ENCODE data around the gene FYN. TPM values are rescaled to one million over a fixed set of nuclear protein-coding genes. Genes with fewer than 3 reads are reported as not detected.
A peak's percentile ranks its signal among the peaks of the same experiment; 100 is the strongest.

The FYN gene
- total RNA-seq, 1 experiment from 2014 or later, result 18.5 TPM

GRCh38 chr6:111805511-111806164, 67.6 kb downstream of the FYN start:
- Histone ChIP-seq H4K20me1 (ENCODE audit: insufficient read depth) (no peaks in the 10 kb centered on the region), H3K9me3 (ENCODE audit: control insufficient read depth in 1 of 2, insufficient read depth in 1 of 2, low read depth in 1 of 2, low read length in 2 of 2) (no peaks in the 10 kb centered on the region), H3K79me2 (ENCODE audit: insufficient read depth, low read length) (no peaks in the 10 kb centered on the region), H3K4me1 (ENCODE audit: control insufficient read depth in 1 of 2, insufficient read depth in 2 of 2, low read length in 2 of 2) (peaks cover 6 to 13% of the 10 kb centered on the region in 2 experiments; a peak in 3 of 4 replicates), H2AFZ (ENCODE audit: low read depth, low read length, poor library complexity, severe bottlenecking) (no peak overlapping the region), H3K27me3 (ENCODE audit: insufficient read depth, low read length) (no peaks in the 10 kb centered on the region), H3K27ac (ENCODE audit: low read depth, low read length) (no peak overlapping the region), H3K36me3 (ENCODE audit: control insufficient read depth in 1 of 2, insufficient read depth in 2 of 2, low read length in 2 of 2) (no peaks in the 10 kb centered on the region), H3K9me2 (ENCODE audit: insufficient read depth) (no peaks in the 10 kb centered on the region), H3K4me2 (ENCODE audit: low read length) (peak overlapping the region; percentile 38), H3K4me3 (replicated peaks in 1 of 2; ENCODE audit: low read depth in 1 of 2, low read length in 2 of 2) (no peak overlapping the region), H3K9ac (ENCODE audit: low read length) (no peak overlapping the region)
- no peak for DNase-seq (ENCODE audit: low read depth, low spot score)
- intact Hi-C loops (cut with micrococcal nuclease), result no loop called here
- TF ChIP-seq FOSL1 (IDR thresholded peaks at IDR 0.05; ENCODE audit: low read depth), result peak; percentile 22; the same call in 1 of the 2 replicates
- no peak for TF ChIP-seq POLR2A (IDR thresholded peaks at IDR 0.05; ENCODE audit: borderline replicate concordance, extremely low read depth, insufficient read depth, insufficient read length)
- no peak for TF ChIP-seq CEBPB (IDR thresholded peaks at IDR 0.05; ENCODE audit: low read depth)
- TF ChIP-seq YY1 (IDR thresholded peaks at IDR 0.05; ENCODE audit: extremely low read depth, insufficient replicate concordance, low read depth, low read length), result no peak
- TF ChIP-seq SIN3A (IDR thresholded peaks at IDR 0.05; ENCODE audit: low read depth), result no peak
- TF ChIP-seq SRF (IDR thresholded peaks at IDR 0.05; ENCODE audit: low read depth), result no peak
- TF ChIP-seq ZNF274 (IDR thresholded peaks at IDR 0.05; ENCODE audit: low read depth, low read length), result no peak
- no TSS peak for BruUV-seq (replicated peaks)
- ChIA-PET CTCF (no interaction called here), POLR2A (no interaction called here), RAD21 (ENCODE audit: low non-redundant PET in 1 of 2, low total read pairs in 2 of 2, uncharacterized antibody in 2 of 2, unreplicated experiment in 2 of 2) (interaction anchor here in 1 of 2 experiments (0.5 kb wide), 1 partner anchor 546 kb away, joined by 5 read pairs; a partner anchor contains a TSS)
- no peak for ATAC-seq

- H3K9ac ChIP-seq (ENCODE audit: low read length), result no peak overlapping the region
- DNase-seq (ENCODE audit: low read depth, low spot score), result no peak
- intact Hi-C loops (cut with micrococcal nuclease), result no loop called here
- no peak overlapping the region for H3K27ac ChIP-seq (ENCODE audit: low read depth, low read length)
- no TSS peak for BruUV-seq (replicated peaks)
- POLR2A ChIA-PET, result no interaction called here
- H3K4me2 ChIP-seq (ENCODE audit: low read length), result no peak overlapping the region
- no peaks in the 10 kb centered on the region for H3K9me3 ChIP-seq (ENCODE audit: control insufficient read depth in 1 of 2, insufficient read depth in 1 of 2, low read depth in 1 of 2, low read length in 2 of 2)
- no peaks in the 10 kb centered on the region for H3K79me2 ChIP-seq (ENCODE audit: insufficient read depth, low read length)
- peaks cover 6 to 13% of the 10 kb centered on the region in 2 experiments; a peak in 3 of 4 replicates for H3K4me1 ChIP-seq (ENCODE audit: control insufficient read depth in 1 of 2, insufficient read depth in 2 of 2, low read length in 2 of 2)
- ATAC-seq, result no peak
- H3K9me2 ChIP-seq (ENCODE audit: insufficient read depth), result no peaks in the 10 kb centered on the region
- H3K27me3 ChIP-seq (ENCODE audit: insufficient read depth, low read length), result no peaks in the 10 kb centered on the region
- H2AFZ ChIP-seq (ENCODE audit: low read depth, low read length, poor library complexity, severe bottlenecking), result no peak overlapping the region
- CTCF ChIA-PET, result no interaction called here
- no peaks in the 10 kb centered on the region for H4K20me1 ChIP-seq (ENCODE audit: insufficient read depth)
- H3K4me3 ChIP-seq (replicated peaks in 1 of 2; ENCODE audit: low read depth in 1 of 2, low read length in 2 of 2), result no peak overlapping the region
- H3K36me3 ChIP-seq (ENCODE audit: control insufficient read depth in 1 of 2, insufficient read depth in 2 of 2, low read length in 2 of 2), result no peaks in the 10 kb centered on the region
- TF ChIP-seq POLR2AphosphoS5 (IDR thresholded peaks at IDR 0.05; ENCODE audit: low read depth, low read length) (no peak), CTCF (IDR thresholded peaks at IDR 0.05 in 2 of 3, conservative IDR thresholded peaks at IDR 0.05 in 1 of 3; ENCODE audit: borderline replicate concordance in 1 of 3, insufficient read depth in 1 of 3, low read depth in 2 of 3, low read length in 2 of 3) (no peak), ELF1 (IDR thresholded peaks at IDR 0.05; ENCODE audit: borderline replicate concordance, low read depth) (no peak)
- RAD21 ChIA-PET (ENCODE audit: low non-redundant PET in 1 of 2, low total read pairs in 2 of 2, uncharacterized antibody in 2 of 2, unreplicated experiment in 2 of 2), result no interaction called here
Observed at GRCh38 chr6:111804627-111805235, 68.5 kb downstream of the FYN start.
